GM12872 (cell line): ENCODE data around the gene USP32.

Experiments used
- CTCF ChIP-seq: IDR thresholded peaks from 3 replicates; pipeline ENCODE4 v1.5.1; 2011; ENCODE audit warnings: low read depth, mild to moderate bottlenecking, low read length, moderate library complexity; ENCODE audit not compliant: insufficient read depth

Gene USP32

DNA sequence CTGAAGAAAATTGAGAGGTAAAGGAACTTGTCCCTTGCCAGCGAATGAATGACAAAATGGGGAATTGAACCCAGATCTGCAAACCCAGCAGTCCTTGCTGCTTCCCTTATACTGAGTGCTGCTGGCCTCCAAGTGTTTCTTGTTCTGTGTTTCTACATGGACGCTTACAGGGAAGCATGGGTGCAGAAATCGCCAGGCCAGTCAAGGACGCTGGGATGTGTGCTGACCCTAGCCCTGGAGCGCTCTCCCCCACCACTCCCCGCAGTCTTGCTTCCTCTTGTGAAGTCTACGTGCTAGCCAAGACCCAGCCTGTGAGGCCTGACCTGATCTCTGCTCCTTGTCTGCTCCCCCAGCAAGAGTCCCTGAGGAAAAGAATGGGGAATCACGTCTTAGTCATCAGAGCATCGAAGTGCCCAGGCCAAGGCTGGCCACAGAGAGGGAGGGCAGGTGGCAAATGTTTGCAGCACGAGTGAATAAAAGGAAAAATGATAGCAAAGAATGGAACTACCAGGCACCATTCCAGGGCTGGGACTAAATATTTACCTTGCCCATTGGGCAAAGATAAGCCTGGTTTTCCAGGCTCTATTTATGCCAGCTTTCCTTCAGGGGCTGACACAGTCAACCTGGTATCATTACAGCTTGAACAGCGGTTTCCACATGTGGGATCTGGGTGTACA, 224.7 kb downstream of the USP32 start:
- TF ChIP-seq CTCF: no peak

DNA sequence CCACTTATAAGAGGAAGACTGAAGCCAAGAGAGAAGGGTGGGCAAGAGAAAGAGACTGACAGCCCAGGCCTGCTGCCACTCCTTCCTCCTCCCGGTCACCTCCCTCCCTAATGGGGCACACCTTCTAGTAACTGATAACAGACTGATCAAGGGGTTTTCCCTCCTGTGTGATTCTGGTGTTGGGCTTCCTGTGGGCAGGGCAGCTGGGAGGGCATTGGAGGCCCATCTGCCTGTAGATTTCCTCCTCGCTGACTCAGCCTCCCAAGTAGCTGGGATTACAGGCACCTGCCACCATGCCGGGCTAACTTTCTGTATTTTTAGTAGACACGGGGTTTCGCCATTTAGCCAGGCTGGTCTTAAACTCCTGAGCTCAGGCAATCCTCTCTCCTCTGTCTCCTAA, 226.0 kb downstream of the USP32 start:
- TF ChIP-seq CTCF: no peak

DNA sequence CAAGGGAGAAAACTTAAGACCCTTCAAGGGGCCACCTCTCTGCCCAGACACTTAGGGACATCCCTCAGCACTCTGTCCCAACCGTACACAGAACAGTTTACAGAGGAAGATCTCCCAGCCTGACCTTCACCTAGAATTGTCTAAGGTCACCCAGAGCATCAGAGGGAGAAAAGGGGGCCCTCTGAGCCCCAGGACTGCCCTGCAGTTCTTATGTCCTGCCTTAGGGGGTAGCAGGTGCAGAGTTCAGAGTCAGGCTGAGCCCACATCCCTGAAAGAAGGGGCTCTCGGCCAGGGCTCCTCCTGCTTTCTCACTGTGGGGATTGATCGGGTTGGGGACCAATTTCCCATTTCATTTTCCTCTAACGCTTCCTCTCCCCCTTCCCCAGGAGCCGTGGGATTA, 226.7 kb downstream of the USP32 start:
- 0 out of 3 replicates have a peak, but pooled peaks have one; percentile 21 for TF ChIP-seq CTCF

DNA sequence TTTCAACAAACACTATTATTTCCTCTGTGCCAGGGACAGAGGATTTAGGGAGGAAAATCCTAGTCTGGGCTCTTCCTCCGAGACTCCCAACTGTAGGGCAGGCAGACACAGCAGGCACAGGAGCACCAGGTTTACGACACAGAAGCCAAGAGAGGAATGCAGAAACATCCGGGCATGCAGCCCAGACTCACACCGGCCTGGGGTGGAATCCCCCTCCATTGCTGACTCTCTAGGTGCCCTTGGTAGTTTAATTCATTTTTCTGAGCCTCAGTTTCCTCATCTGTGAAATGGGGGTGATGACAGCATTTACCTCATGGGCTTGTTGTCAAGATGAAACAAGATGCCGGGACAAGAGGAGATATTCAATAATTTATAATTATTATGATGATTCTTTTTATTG, 227.2 kb downstream of the USP32 start:
- TF ChIP-seq CTCF: no peak

DNA sequence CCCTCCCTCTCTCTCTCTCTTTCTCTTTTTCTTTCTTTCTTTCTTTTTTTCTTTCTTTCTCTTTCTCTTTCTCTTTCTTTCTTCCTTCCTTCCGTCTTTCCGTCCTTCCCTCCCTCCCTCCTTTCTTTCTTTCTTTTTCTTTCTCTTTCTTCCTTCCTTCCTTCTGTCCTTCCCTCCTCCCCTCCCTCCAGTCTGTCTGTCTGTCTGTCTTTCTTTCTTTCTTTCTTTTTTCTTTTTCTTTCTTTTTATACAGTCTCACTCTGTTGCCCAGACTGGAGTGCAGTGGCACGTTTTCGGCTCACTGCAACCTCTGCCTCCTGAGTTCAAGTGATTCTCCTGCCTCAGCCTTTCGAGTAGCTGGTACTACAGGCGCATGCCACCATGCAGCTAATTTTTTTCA, 227.8 kb downstream of the USP32 start:
- TF ChIP-seq CTCF: no peak

- TF ChIP-seq CTCF: peak; percentile 27; the same call in 2 of the 3 replicates
Measured at GRCh38 chr17:60163108-60163784, 228.7 kb downstream of the USP32 start.

- no peak for TF ChIP-seq CTCF
Measured at GRCh38 chr17:60161598-60162330, 230.2 kb downstream of the USP32 start.
